Measurements from ENCODE around the gene DMAC1.

DMAC1 gene

GRCh38 chr9:7799234-7799943 is at the start of gene DMAC1:
Gene DMAC1 (minus strand): TSS chr9:7799778. CDS start chr9:7799734, 44 bp downstream.
- no peaks in the 10 kb centered on the region for H3K9me3 ChIP-seq (ENCODE audit: control insufficient read depth, insufficient read depth, low read length)
- H3K27me3 ChIP-seq (ENCODE audit: control insufficient read depth, insufficient read depth, low read length) = no peaks in the 10 kb centered on the region
- H3K4me1 ChIP-seq (ENCODE audit: control insufficient read depth, insufficient read depth, low read length) = peaks cover 12% of the 10 kb centered on the region
- peaks cover 40% of the 10 kb centered on the region for H3K36me3 ChIP-seq (ENCODE audit: control insufficient read depth, insufficient read depth, low read length)
- H3K9ac ChIP-seq (ENCODE audit: low read depth, low read length) = peak within 1 kb of the TSS; percentile 63
- H3K27ac ChIP-seq (ENCODE audit: low read depth, low read length) = peak within 1 kb of the TSS; percentile 85
- peak within 1 kb of the TSS; percentile 85 for H3K4me3 ChIP-seq (ENCODE audit: low read depth, low read length)

GRCh38 chr9:7849362-7849761 is 49.8 kb upstream of the DMAC1 start:
- no peaks in the 10 kb centered on the region for H3K9me3 ChIP-seq (ENCODE audit: control insufficient read depth, insufficient read depth, low read length)
- H3K9ac ChIP-seq (ENCODE audit: low read depth, low read length) = no peak overlapping the region
- H3K36me3 ChIP-seq (ENCODE audit: control insufficient read depth, insufficient read depth, low read length) = no peaks in the 10 kb centered on the region
- peaks cover 3% of the 10 kb centered on the region for H3K4me1 ChIP-seq (ENCODE audit: control insufficient read depth, insufficient read depth, low read length)
- no peak overlapping the region for H3K4me3 ChIP-seq (ENCODE audit: low read depth, low read length)
- H3K27ac ChIP-seq (ENCODE audit: low read depth, low read length) = no peak overlapping the region
- no peaks in the 10 kb centered on the region for H3K27me3 ChIP-seq (ENCODE audit: control insufficient read depth, insufficient read depth, low read length)

GRCh38 chr9:7848498-7848897 is 48.9 kb upstream of the DMAC1 start:
- no peaks in the 10 kb centered on the region for H3K9me3 ChIP-seq (ENCODE audit: control insufficient read depth, insufficient read depth, low read length)
- no peaks in the 10 kb centered on the region for H3K27me3 ChIP-seq (ENCODE audit: control insufficient read depth, insufficient read depth, low read length)
- no peak overlapping the region for H3K4me3 ChIP-seq (ENCODE audit: low read depth, low read length)
- no peaks in the 10 kb centered on the region for H3K36me3 ChIP-seq (ENCODE audit: control insufficient read depth, insufficient read depth, low read length)
- H3K27ac ChIP-seq (ENCODE audit: low read depth, low read length) = no peak overlapping the region
- H3K9ac ChIP-seq (ENCODE audit: low read depth, low read length) = no peak overlapping the region
- H3K4me1 ChIP-seq (ENCODE audit: control insufficient read depth, insufficient read depth, low read length) = peaks cover 3% of the 10 kb centered on the region

GRCh38 chr9:7844242-7844641 is 44.7 kb upstream of the DMAC1 start:
- no peaks in the 10 kb centered on the region for H3K4me1 ChIP-seq (ENCODE audit: control insufficient read depth, insufficient read depth, low read length)
- no peaks in the 10 kb centered on the region for H3K27me3 ChIP-seq (ENCODE audit: control insufficient read depth, insufficient read depth, low read length)
- H3K27ac ChIP-seq (ENCODE audit: low read depth, low read length) = no peak overlapping the region
- no peak overlapping the region for H3K9ac ChIP-seq (ENCODE audit: low read depth, low read length)
- H3K36me3 ChIP-seq (ENCODE audit: control insufficient read depth, insufficient read depth, low read length) = no peaks in the 10 kb centered on the region
- no peak overlapping the region for H3K4me3 ChIP-seq (ENCODE audit: low read depth, low read length)
- H3K9me3 ChIP-seq (ENCODE audit: control insufficient read depth, insufficient read depth, low read length) = no peaks in the 10 kb centered on the region

GRCh38 chr9:7841831-7842230 is 42.3 kb upstream of the DMAC1 start:
- no peaks in the 10 kb centered on the region for H3K27me3 ChIP-seq (ENCODE audit: control insufficient read depth, insufficient read depth, low read length)

GRCh38 chr9:7834531-7834930 is 35.0 kb upstream of the DMAC1 start:
- Histone ChIP-seq H3K27me3 (ENCODE audit: control insufficient read depth, insufficient read depth, low read length) (no peaks in the 10 kb centered on the region), H3K9me3 (ENCODE audit: control insufficient read depth, insufficient read depth, low read length) (no peaks in the 10 kb centered on the region), H3K36me3 (ENCODE audit: control insufficient read depth, insufficient read depth, low read length) (no peaks in the 10 kb centered on the region), H3K27ac (ENCODE audit: low read depth, low read length) (no peak overlapping the region), H3K9ac (ENCODE audit: low read depth, low read length) (no peak overlapping the region), H3K4me3 (ENCODE audit: low read depth, low read length) (no peak overlapping the region), H3K4me1 (ENCODE audit: control insufficient read depth, insufficient read depth, low read length) (no peaks in the 10 kb centered on the region)

More at GRCh38 chr9:7841831-7842230, 42.3 kb upstream of the DMAC1 start:
- Histone ChIP-seq H3K36me3 (ENCODE audit: control insufficient read depth, insufficient read depth, low read length) (no peaks in the 10 kb centered on the region), H3K27ac (ENCODE audit: low read depth, low read length) (no peak overlapping the region), H3K4me3 (ENCODE audit: low read depth, low read length) (no peak overlapping the region), H3K4me1 (ENCODE audit: control insufficient read depth, insufficient read depth, low read length) (no peaks in the 10 kb centered on the region), H3K9ac (ENCODE audit: low read depth, low read length) (no peak overlapping the region), H3K9me3 (ENCODE audit: control insufficient read depth, insufficient read depth, low read length) (no peaks in the 10 kb centered on the region)

GRCh38 chr9:7828334-7828733 is 28.8 kb upstream of the DMAC1 start:
- Histone ChIP-seq H3K27ac (ENCODE audit: low read depth, low read length) (no peak overlapping the region), H3K36me3 (ENCODE audit: control insufficient read depth, insufficient read depth, low read length) (no peaks in the 10 kb centered on the region), H3K9ac (ENCODE audit: low read depth, low read length) (no peak overlapping the region), H3K4me3 (ENCODE audit: low read depth, low read length) (no peak overlapping the region), H3K27me3 (ENCODE audit: control insufficient read depth, insufficient read depth, low read length) (no peaks in the 10 kb centered on the region), H3K9me3 (ENCODE audit: control insufficient read depth, insufficient read depth, low read length) (no peaks in the 10 kb centered on the region), H3K4me1 (ENCODE audit: control insufficient read depth, insufficient read depth, low read length) (no peaks in the 10 kb centered on the region)

- no peak overlapping the region for H3K9ac ChIP-seq (ENCODE audit: low read depth, low read length)
- H3K4me1 ChIP-seq (ENCODE audit: control insufficient read depth, insufficient read depth, low read length) = no peaks in the 10 kb centered on the region
- no peak overlapping the region for H3K4me3 ChIP-seq (ENCODE audit: low read depth, low read length)
- H3K27ac ChIP-seq (ENCODE audit: low read depth, low read length) = no peak overlapping the region
- no peaks in the 10 kb centered on the region for H3K9me3 ChIP-seq (ENCODE audit: control insufficient read depth, insufficient read depth, low read length)
- no peaks in the 10 kb centered on the region for H3K36me3 ChIP-seq (ENCODE audit: control insufficient read depth, insufficient read depth, low read length)
- no peaks in the 10 kb centered on the region for H3K27me3 ChIP-seq (ENCODE audit: control insufficient read depth, insufficient read depth, low read length)
Measured at GRCh38 chr9:7827792-7828191, 28.2 kb upstream of the DMAC1 start.

- no peaks in the 10 kb centered on the region for H3K27me3 ChIP-seq (ENCODE audit: control insufficient read depth, insufficient read depth, low read length)
- H3K4me3 ChIP-seq (ENCODE audit: low read depth, low read length) = no peak overlapping the region
- no peak overlapping the region for H3K27ac ChIP-seq (ENCODE audit: low read depth, low read length)
- H3K36me3 ChIP-seq (ENCODE audit: control insufficient read depth, insufficient read depth, low read length) = no peaks in the 10 kb centered on the region
- no peaks in the 10 kb centered on the region for H3K9me3 ChIP-seq (ENCODE audit: control insufficient read depth, insufficient read depth, low read length)
- no peak overlapping the region for H3K9ac ChIP-seq (ENCODE audit: low read depth, low read length)
- no peaks in the 10 kb centered on the region for H3K4me1 ChIP-seq (ENCODE audit: control insufficient read depth, insufficient read depth, low read length)
Measured at GRCh38 chr9:7827056-7827455, 27.5 kb upstream of the DMAC1 start.

GRCh38 chr9:7823651-7824050 is 24.1 kb upstream of the DMAC1 start:
- no peak overlapping the region for H3K9ac ChIP-seq (ENCODE audit: low read depth, low read length)
- no peaks in the 10 kb centered on the region for H3K27me3 ChIP-seq (ENCODE audit: control insufficient read depth, insufficient read depth, low read length)
- no peaks in the 10 kb centered on the region for H3K9me3 ChIP-seq (ENCODE audit: control insufficient read depth, insufficient read depth, low read length)
- no peak overlapping the region for H3K4me3 ChIP-seq (ENCODE audit: low read depth, low read length)
- no peaks in the 10 kb centered on the region for H3K4me1 ChIP-seq (ENCODE audit: control insufficient read depth, insufficient read depth, low read length)
- no peaks in the 10 kb centered on the region for H3K36me3 ChIP-seq (ENCODE audit: control insufficient read depth, insufficient read depth, low read length)
- H3K27ac ChIP-seq (ENCODE audit: low read depth, low read length) = no peak overlapping the region

- H3K27me3 ChIP-seq (ENCODE audit: control insufficient read depth, insufficient read depth, low read length) = no peaks in the 10 kb centered on the region
- H3K36me3 ChIP-seq (ENCODE audit: control insufficient read depth, insufficient read depth, low read length) = no peaks in the 10 kb centered on the region
- no peaks in the 10 kb centered on the region for H3K4me1 ChIP-seq (ENCODE audit: control insufficient read depth, insufficient read depth, low read length)
- H3K27ac ChIP-seq (ENCODE audit: low read depth, low read length) = no peak overlapping the region
- no peak overlapping the region for H3K9ac ChIP-seq (ENCODE audit: low read depth, low read length)
- no peaks in the 10 kb centered on the region for H3K9me3 ChIP-seq (ENCODE audit: control insufficient read depth, insufficient read depth, low read length)
- no peak overlapping the region for H3K4me3 ChIP-seq (ENCODE audit: low read depth, low read length)
Measured at GRCh38 chr9:7819984-7820383, 20.4 kb upstream of the DMAC1 start.
